NAMALWA (cell line): ENCODE data around the gene HMCN2.
"Not testable (repeated sequence)": the region's sequence is repeated elsewhere in the genome, so short reads cannot be mapped to it uniquely, and the experiment has no call there.

Experiments
- DNase-seq: peaks from one replicate; pipeline ENCODE4 v3.0.0-alpha.2; 2015; ENCODE audit warnings: low spot score

Gene HMCN2

GRCh38 chr9:130391866-130392265 is 126.3 kb downstream of the HMCN2 start:
- DNase-seq = no peak

GRCh38 chr9:130393681-130394071 is 128.1 kb downstream of the HMCN2 start:
- DNase-seq = no peak

GRCh38 chr9:130394320-130394719 is 128.8 kb downstream of the HMCN2 start:
- DNase-seq = no peak

GRCh38 chr9:130394814-130395470 is 129.4 kb downstream of the HMCN2 start:
- no peak for DNase-seq

- no peak for DNase-seq
These were observed 130.4 kb downstream of the HMCN2 start for GRCh38 chr9:130395810-130396435.

- peak; percentile 40 for DNase-seq
These were observed 131.0 kb downstream of the HMCN2 start for GRCh38 chr9:130396581-130396980.

- DNase-seq = no peak
These were observed 133.1 kb downstream of the HMCN2 start for GRCh38 chr9:130398487-130399240.

GRCh38 chr9:130399768-130400167 is 134.2 kb downstream of the HMCN2 start:
- DNase-seq = no peak

GRCh38 chr9:130400870-130401269 is 135.3 kb downstream of the HMCN2 start:
- no peak for DNase-seq

GRCh38 chr9:130401742-130402141 is 136.2 kb downstream of the HMCN2 start:
- not testable (repeated sequence) for DNase-seq

GRCh38 chr9:130402243-130402642 is 136.7 kb downstream of the HMCN2 start:
- DNase-seq = no peak

GRCh38 chr9:130402645-130403440 is 137.3 kb downstream of the HMCN2 start:
- DNase-seq = no peak

- no peak for DNase-seq
These were observed 140.2 kb downstream of the HMCN2 start for GRCh38 chr9:130405657-130406257.

- no peak for DNase-seq
These were observed 140.8 kb downstream of the HMCN2 start for GRCh38 chr9:130406278-130406895.

- DNase-seq = no peak
These were observed 142.5 kb downstream of the HMCN2 start for GRCh38 chr9:130407916-130408663.

GRCh38 chr9:130408669-130409068 is 143.1 kb downstream of the HMCN2 start:
- DNase-seq = no peak

GRCh38 chr9:130409246-130409645 is 143.7 kb downstream of the HMCN2 start:
- no peak for DNase-seq

GRCh38 chr9:130410443-130410842 is 144.9 kb downstream of the HMCN2 start:
- DNase-seq = no peak

- DNase-seq = no peak
These were observed 146.0 kb downstream of the HMCN2 start for GRCh38 chr9:130411566-130411915.

- DNase-seq = no peak
These were observed 148.6 kb downstream of the HMCN2 start for GRCh38 chr9:130414081-130414731.
